Left lobe of liver (tissue), 2 donors: ENCODE data around the gene CIB4. TPM values are rescaled to one million over a fixed set of nuclear protein-coding genes. Genes with fewer than 3 reads are reported as not detected.

Source experiments
- ATAC-seq: fragments of 200-7000 bp; cut with Tn5 transposase; one replicate; pipeline ENCODE4 v1.9.1; 2020; ENCODE audit warnings: mild to moderate bottlenecking, moderate library complexity
- DNase-seq: peaks from one replicate; pipeline ENCODE4 v3.0.0-alpha.2; 2020; ENCODE audit warnings: low spot score
- total RNA-seq: library from RNA; stranded (reverse); gene quantifications from one replicate; pipeline ENCODE4 v1.2.1, GENCODE V29; 2021
- donor health status: DM: no; HTN: no; CAD: no; lungs with moderate emphysema.
- donor health status: DM: no; HTN: yes; CAD: no.

Gene CIB4
- total RNA-seq, result not detected

- ATAC-seq (no peak), DNase-seq (peak; percentile 40)
Measured at GRCh38 chr2:26640781-26641564, at the start of gene CIB4. Gene CIB4, minus strand, starts transcription at chr2:26641366. Its CDS starts 52 bp downstream, at chr2:26641314.

- DNase-seq (no peak), ATAC-seq (no peak)
Measured at GRCh38 chr2:26687801-26688200, 46.6 kb upstream of the CIB4 start.

GRCh38 chr2:26687328-26687727 is 46.2 kb upstream of the CIB4 start:
- DNase-seq (no peak), ATAC-seq (no peak)

- no peak for ATAC-seq
- DNase-seq, result no peak
Measured at GRCh38 chr2:26685989-26686839, 45.0 kb upstream of the CIB4 start.

GRCh38 chr2:26685341-26685740 is 44.2 kb upstream of the CIB4 start:
- ATAC-seq (no peak), DNase-seq (no peak)

- no peak for ATAC-seq
- DNase-seq, result no peak
Measured at GRCh38 chr2:26683583-26683982, 42.4 kb upstream of the CIB4 start.

- DNase-seq (no peak), ATAC-seq (no peak)
Measured at GRCh38 chr2:26682155-26682554, 41.0 kb upstream of the CIB4 start.

GRCh38 chr2:26681656-26682055 is 40.5 kb upstream of the CIB4 start:
- DNase-seq (no peak), ATAC-seq (no peak)

- DNase-seq, result no peak
- ATAC-seq, result peak; percentile 31
Measured at GRCh38 chr2:26679867-26680266, 38.7 kb upstream of the CIB4 start.

- DNase-seq, result no peak
- ATAC-seq, result no peak
Measured at GRCh38 chr2:26678035-26678434, 36.9 kb upstream of the CIB4 start.

- DNase-seq, result no peak
Measured at GRCh38 chr2:26675651-26676255, 34.6 kb upstream of the CIB4 start.

GRCh38 chr2:26674771-26675170 is 33.6 kb upstream of the CIB4 start:
- no peak for ATAC-seq
- DNase-seq, result no peak

More at GRCh38 chr2:26675651-26676255, 34.6 kb upstream of the CIB4 start:
- ATAC-seq, result no peak

GRCh38 chr2:26674002-26674751 is 33.0 kb upstream of the CIB4 start:
- DNase-seq (no peak), ATAC-seq (no peak)

- no peak for DNase-seq
- ATAC-seq, result no peak
Measured at GRCh38 chr2:26672818-26673393, 31.7 kb upstream of the CIB4 start.

GRCh38 chr2:26672112-26672817 is 31.1 kb upstream of the CIB4 start:
- ATAC-seq, result no peak
- DNase-seq, result no peak

GRCh38 chr2:26671691-26672090 is 30.5 kb upstream of the CIB4 start:
- DNase-seq (no peak), ATAC-seq (no peak)

- DNase-seq, result no peak
- no peak for ATAC-seq
Measured at GRCh38 chr2:26670931-26671460, 29.8 kb upstream of the CIB4 start.

GRCh38 chr2:26670171-26670570 is 29.0 kb upstream of the CIB4 start:
- no peak for DNase-seq

GRCh38 chr2:26668856-26669750 is 27.9 kb upstream of the CIB4 start:
- ATAC-seq, result no peak
- no peak for DNase-seq

More at GRCh38 chr2:26670171-26670570, 29.0 kb upstream of the CIB4 start:
- ATAC-seq, result no peak
